Activated CD8-positive, alpha-beta memory T cell treated with anti-CD3 and anti-CD28 coated beads for 4 hours (primary cell): ENCODE results near the gene PLEKHG5.

Experiments
- DNase-seq, 2 donors: peaks; one replicate each; pipeline ENCODE4 v3.0.0-alpha.2; 2020; ENCODE audit warnings: low read depth in 2 of 2

Gene PLEKHG5

DNA sequence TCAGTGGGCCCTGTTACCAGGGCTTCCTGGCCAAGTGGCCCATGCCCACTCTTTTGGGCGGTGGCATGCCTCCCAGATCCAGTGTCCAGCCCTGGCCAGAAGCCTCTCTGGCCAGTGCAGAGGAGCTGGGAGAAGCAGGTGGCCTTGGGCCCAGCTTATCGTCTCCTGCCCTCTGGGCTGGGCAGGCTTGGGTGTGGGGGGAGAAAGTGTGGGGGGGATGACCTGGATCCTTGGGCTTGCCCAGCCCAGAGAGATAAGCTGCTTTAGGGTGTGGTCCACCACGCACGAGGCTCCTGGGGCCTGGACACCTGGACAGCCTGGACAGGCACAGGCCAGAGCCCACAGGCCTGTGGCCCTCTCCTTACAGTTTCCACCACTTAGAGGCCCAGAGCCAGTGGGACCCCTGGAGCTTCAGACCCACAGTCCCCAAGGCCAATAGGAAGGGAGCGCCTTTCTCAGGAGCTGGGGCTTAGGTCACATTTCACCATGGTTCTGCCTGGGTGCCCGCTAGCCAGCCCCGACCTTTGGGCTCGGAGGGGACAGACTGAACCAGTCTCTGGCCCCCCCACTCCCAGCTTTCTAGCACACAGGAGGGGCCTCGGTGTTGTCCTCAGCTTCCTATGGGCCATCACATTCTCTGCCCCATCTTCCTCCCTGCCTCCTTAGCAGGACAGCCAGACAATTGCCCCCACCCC is 65.0 kb downstream of the PLEKHG5 start:
- DNase-seq, result no peak

DNA sequence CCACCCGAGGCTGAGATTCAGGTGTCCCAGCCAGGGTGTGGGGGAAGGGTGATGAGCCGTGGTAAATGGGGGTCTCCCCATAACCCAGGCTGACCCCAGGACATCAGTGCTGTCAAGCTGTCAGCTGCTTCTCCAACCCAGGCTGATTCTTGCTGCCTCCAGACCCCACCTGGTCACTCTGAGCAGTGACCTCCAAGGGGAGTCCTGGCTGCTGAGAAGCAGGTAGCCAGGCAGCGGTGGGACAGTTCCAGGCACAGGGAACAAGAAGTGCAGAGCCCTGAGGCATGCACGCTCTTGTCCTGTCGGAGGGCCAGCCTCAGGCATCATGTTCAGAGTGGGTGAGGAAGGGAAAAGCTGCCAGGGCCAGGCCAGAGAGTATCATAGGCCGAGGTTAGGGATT is 65.8 kb downstream of the PLEKHG5 start:
- DNase-seq, result no peak

DNA sequence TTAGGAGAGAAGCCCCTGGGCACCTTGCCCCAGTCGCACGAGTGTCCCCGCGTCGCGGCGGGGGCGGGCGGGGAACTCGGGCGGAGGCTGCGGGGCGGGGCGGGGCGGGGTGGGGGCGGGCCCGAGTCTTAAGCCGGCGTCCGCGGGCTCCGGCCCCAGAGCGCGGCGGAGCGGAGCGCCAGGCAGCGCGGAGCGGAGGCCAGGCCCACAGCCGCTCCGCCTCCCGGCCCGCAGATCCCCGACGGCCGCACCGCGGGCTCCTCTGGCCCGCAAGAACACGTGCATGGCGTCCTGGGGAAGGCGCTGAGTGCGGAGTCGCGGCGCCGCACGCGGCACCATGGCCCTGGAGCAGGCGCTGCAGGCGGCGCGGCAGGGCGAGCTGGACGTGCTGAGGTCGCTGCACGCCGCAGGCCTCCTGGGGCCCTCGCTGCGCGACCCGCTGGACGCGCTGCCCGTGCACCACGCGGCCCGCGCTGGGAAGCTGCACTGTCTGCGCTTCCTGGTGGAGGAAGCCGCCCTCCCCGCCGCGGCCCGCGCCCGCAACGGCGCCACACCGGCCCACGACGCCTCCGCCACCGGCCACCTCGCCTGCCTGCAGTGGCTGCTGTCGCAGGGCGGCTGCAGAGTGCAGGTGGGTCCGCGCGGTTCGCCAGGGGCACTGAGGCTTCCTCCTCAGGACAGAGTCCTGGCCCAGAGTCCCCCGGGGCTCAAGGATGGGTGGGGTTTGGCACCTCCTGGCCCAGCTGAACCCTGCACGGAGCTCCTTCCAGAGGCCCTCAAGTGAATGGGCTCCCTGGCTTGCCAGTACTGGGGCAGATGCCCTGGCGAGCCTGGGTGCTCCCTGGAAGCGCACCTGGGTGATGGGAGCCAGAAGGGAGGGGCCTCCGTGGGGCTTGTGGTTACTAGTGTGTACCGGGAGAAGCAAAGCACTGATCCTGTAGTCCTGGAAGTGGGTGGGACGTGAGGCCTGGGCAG is 66.6 kb downstream of the PLEKHG5 start, which contains the start of gene ESPN:
TSS of gene ESPN (plus strand) at position 158 of the 975 bp plus-strand sequence. CDS start at position 338, 180 bp downstream.
- no peak for DNase-seq

DNA sequence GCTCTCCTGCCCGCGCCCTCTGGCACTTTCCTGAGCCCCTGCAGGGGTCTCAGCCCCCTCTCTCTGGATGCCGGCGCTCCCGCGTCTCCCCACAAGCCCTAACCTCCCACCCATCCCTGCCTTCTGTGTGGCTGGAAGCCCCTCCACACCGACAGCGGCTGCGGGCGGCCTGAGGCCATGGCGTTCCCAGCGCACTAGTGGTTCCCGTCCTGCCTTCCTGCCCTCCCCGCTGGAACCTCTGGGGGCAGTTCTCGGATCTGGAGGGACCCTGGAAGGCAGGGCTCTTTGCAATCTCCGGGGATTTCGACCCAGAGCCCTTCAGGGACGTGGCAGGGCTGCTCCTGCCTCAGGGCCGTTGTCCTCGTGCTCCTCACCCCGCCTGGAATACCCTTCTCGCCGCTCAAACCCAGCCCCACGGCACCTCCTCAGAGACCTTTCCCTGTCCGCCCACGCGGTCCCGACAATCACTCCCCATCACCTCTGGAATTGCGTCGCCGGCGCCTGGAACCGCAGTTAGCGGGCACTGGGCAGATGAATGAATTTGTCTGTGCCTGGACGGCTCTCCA is 67.4 kb downstream of the PLEKHG5 start:
- DNase-seq, result no peak

DNA sequence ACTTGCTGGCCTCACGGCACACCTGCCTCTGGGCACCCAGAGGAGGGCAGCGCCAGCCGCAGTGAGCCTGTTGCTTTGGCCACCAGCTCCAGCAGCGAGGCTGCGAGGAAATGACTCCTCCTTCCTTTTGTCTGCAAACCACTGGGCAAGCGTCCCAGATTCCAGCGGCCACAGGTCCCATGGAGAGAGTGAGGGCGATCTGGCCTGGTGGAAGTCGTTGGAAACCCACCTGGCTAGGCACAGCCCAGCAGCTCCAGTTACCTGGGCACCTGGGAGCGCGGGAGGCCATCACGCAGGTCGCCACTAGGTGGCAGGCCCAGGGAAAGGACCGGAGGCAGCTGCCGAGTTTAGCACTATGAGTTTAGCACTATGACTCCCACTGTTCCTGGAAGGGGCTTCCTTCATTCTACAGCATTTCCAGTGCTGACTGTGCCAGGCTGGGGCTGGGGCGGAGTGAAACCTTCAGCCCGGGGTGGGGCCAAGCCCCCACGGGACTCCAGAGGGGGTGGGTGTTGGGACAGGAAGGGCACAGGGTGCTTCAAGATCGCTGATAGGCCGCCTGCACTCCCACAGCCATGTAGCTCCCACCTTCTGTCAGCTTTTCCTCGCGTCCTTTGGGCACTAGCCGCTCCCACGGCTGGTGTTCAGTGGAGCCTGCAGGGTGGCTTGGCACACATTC is 68.0 kb downstream of the PLEKHG5 start:
- peak; percentile 41 to 53 for DNase-seq

DNA sequence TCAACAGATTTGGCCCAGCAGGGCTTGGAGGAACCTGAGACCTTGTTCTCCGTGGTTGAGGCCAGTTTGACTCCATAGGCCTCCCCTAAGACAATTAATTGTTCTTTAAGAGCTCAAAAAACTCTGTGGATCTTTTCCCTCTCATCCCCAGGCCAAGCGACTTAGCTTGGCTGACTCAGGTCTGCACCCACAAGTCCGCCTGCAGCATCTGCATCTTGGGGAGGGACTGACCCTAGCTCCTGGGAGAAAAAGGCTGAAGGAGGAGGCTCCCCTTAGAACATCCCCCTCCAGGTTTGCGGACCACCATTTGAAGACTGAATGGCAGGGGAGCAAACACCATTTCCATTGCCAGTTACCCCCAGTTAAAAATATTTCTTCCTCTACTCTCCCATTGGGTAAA is 70.2 kb downstream of the PLEKHG5 start:
- no peak for DNase-seq

DNA sequence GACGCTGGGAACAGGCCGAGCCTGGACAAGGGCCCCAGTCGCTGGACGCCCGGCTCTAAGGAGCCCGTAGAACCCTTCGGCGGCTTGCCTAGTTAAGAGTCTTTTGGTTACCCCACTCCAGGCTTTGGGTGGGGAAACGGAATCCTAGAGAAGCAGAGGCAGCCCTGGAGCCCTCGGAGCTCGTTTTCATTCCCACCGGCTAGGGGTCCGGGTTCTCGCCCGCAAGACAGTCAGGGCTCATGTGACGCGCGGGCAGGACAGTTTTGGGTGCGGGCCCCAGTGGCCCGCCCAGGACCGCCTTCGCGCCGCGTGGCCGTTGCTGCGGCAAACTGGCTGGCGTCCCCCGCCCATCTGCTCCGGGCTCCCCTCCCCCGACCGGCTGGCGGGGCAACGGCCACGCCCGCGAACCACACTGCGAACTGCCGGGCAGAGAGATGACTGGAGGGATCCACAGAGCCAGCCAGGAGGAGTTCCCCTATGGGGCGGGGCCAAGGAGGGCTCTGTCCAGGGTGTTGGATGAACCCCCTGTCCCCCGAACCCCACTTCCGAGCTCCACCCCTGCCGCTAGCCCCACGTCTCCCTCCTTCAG is 70.9 kb downstream of the PLEKHG5 start:
- DNase-seq, result no peak

DNA sequence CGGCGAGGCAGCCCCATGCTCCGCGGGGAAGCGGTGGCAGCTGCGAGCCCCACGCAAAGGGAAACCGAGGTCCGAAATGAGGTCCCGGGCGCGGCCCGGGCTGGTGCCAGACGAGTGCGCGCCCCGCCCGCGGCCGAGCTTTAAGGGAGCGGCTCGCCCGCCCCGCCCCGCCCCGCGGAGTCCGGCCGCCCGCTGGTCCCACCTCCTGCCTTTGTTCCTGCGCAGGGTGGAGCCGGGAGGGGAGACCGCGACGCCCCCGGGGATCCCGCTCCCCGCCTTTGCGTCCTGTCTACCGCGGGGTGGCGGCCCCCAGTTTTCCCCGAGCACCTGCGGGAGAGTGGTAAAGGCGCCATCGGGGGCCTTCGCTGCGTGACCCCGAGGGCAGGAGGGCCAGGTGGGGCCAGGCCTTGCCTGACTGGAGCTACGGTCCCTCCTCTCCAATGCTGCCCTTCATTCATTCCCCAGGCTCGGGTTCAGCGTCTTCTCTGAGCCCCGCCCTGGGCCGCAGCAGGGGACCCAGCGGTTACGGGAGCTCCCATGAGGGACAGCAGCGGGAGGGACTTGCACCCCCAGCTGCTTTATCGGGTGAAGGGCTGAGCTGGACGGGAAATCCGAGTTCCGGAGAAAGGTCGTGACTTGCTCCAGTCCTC is 71.5 kb downstream of the PLEKHG5 start, which contains the start of gene HES2:
TSS of gene HES2 (minus strand) at position 116 of the 650 bp plus-strand sequence. CDS start at position 17, 99 bp downstream.
- no peak for DNase-seq

DNA sequence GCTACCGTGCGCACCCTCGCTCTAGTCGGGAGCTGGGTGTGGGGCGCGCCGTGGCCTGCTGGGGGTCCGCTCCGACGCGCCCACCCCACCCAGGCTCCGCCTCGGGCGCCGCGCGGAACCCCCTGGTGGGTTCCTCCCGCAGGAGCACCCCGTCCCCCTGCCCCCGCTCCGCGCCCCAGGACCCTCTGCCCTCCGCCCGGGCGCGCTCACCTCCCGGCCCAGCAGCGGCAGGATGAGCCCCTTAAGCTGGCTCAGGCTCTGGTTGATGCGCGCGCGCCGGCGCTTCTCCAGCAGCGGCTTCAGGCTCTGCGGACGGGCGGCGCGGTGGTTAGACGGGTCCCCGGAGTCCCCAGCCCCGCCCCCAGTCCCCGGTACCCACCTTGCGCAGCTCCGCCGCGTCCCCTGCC is 72.1 kb downstream of the PLEKHG5 start:
- no peak for DNase-seq

DNA sequence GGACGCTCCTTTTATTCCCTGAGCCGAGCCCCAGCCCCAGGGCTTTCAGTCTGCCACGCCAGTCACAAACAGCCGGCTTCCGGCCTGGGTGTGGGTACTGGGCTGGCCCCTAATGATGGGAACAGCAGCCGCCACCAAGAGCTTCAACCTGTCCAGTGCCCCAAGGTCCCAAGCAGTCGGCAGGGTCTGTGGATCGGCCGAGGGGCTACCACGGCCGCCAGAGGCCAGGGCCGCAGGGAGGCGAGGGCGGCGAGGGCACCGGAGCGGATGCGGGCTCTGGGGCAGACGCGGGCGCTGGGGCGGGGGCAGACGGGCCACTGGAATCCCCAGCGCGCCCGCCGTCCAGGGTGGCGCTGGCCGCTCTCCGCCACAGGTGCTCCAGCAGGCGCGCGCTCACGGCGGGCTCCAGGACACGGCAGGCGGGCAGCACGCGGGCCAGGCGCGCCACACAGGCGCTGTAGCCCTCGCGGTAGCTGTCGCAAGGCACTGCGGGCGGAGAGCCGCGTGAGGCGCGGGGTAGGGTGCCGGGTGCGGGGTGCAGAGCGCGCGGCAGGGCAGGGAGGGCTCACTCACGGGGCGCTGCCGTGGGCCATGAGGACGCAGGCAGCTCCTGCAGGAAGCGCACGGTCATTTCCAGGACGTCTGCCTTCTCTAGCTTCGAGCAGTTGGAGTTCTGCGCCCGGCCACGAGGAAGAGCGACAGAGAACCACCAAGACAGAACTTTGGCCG is 72.6 kb downstream of the PLEKHG5 start:
- DNase-seq, result no peak

DNA sequence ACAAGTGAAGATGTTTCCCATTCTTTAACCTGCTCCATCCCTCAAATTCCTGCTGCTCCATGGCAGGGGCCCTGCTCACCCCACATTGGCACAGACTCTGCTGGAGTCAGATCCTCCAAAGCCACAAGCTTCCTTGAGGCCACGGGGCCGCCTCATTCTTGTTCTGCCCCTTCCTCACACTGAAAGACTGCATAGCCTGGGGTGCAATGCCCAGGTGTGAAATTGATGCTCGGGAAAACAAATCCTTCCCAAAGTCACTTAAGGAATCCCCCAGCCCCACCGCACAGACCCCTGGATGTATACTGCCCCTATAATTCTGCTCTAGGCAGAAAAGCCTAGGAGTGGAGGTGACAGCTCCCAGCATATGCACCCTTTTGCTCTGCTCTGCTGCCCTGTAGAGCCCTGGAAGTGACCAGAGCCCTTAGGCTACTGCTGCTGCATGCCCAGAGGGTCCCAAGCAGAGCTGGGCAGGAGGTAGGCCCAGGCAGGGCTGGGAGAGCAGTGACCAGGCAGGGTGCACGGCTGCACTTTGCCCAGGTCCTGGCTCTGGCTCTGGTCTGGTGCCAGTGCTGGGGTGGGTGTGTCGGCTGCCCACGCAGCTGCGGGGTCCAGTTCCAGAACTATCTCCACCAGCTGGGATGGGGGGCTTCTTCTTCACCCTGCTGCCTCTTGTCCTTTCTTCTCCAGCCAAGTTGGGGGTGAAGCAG is 73.4 kb downstream of the PLEKHG5 start:
- no peak for DNase-seq
